HL-60/S4 (cell line): Measurements from ENCODE around the gene POLG.

Source experiments
- in situ Hi-C: fragments of 300-500 bp; cut with MboI; formaldehyde crosslinking; loops from 2 replicates; pipeline ENCODE4 v1.14.3; 2022; ENCODE audit warnings: low sequenced_read_pairs

The POLG gene

GRCh38 chr15:89334510-89335297, at the start of gene POLG:
Gene POLG, minus strand, starts transcription at chr15:89334824. Its CDS starts 1,070 bp downstream, at chr15:89333754.
- in situ Hi-C loops = no loop called here

- in situ Hi-C loops = no loop called here
Observed at GRCh38 chr15:89384176-89384604, 49.6 kb upstream of the POLG start.

- in situ Hi-C loops = no loop called here
Observed at GRCh38 chr15:89383365-89384175, 48.9 kb upstream of the POLG start.

- in situ Hi-C loops = no loop called here
Observed at GRCh38 chr15:89381888-89382686, 47.5 kb upstream of the POLG start.

GRCh38 chr15:89381331-89381730, 46.7 kb upstream of the POLG start:
- in situ Hi-C loops = no loop called here

GRCh38 chr15:89379818-89380217, 45.2 kb upstream of the POLG start:
- in situ Hi-C loops = no loop called here

GRCh38 chr15:89379251-89379695, 44.6 kb upstream of the POLG start:
- in situ Hi-C loops = no loop called here

- in situ Hi-C loops = no loop called here
Observed at GRCh38 chr15:89378296-89379151, 43.9 kb upstream of the POLG start.

GRCh38 chr15:89377842-89378295, 43.2 kb upstream of the POLG start:
- in situ Hi-C loops = no loop called here

GRCh38 chr15:89377024-89377841, 42.6 kb upstream of the POLG start:
- in situ Hi-C loops = no loop called here

- in situ Hi-C loops = no loop called here
Observed at GRCh38 chr15:89376388-89376787, 41.8 kb upstream of the POLG start.

GRCh38 chr15:89375093-89376005, 40.7 kb upstream of the POLG start:
- in situ Hi-C loops = no loop called here

GRCh38 chr15:89374086-89374981, 39.7 kb upstream of the POLG start:
- in situ Hi-C loops = no loop called here

- in situ Hi-C loops = no loop called here
Observed at GRCh38 chr15:89372069-89372935, 37.7 kb upstream of the POLG start.

- in situ Hi-C loops = no loop called here
Observed at GRCh38 chr15:89371228-89372044, 36.8 kb upstream of the POLG start.

GRCh38 chr15:89370978-89371227, 36.3 kb upstream of the POLG start:
- in situ Hi-C loops = no loop called here
